GM18520 (cell line): ENCODE results near the gene SDC3.

Experiments used
- ATAC-seq: cut with Tn5 transposase; IDR thresholded peaks from one replicate; pipeline ENCODE4 v1.9.1; 2021; ENCODE audit not compliant: unreplicated experiment

The SDC3 gene

GRCh38 chr1:30855686-30856259 is 52.8 kb downstream of the SDC3 start:
- ATAC-seq = no peak

GRCh38 chr1:30853350-30853749 is 55.2 kb downstream of the SDC3 start:
- ATAC-seq = no peak

DNA sequence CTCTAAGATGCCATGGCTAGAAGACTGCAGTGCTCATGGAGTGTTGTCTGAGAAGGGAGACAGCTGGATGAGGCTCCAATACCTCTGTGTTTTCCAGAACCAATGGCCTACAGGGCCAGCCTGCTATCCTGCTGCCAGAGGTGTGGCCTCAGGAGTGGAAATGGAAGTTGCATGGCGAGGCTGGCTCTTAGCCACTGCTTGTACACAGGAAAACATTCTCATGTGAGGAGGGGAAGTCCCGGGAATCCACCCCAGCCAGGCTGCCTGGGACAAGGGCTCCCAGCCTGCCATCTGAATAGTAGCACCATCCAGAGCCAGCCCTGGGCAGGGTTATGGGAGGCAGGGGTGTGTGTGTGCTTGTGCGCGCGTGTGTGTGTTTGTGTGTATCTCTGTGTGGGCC is 56.5 kb downstream of the SDC3 start:
- no peak for ATAC-seq

- ATAC-seq = no peak
These were observed 57.3 kb downstream of the SDC3 start for GRCh38 chr1:30851286-30851685.

DNA sequence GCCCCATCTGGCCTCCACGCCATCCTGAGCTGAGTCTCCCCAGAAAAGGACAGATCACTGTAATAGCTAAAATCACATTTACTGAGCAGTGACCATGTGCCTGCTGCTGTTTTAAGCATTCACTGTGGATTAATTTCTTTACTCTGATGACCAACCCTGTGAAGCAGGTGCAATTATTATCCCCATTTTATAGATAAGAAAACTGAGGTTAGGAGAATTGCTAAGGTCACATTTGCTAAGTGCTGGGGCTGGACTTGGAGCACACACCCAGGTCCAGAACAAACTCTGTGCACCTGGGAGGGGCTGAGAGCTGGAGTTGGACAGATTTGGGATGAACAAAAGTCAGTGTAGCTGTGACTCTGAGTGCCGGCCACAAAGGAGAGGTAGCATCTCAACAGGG is 58.0 kb downstream of the SDC3 start:
- ATAC-seq = no peak

DNA sequence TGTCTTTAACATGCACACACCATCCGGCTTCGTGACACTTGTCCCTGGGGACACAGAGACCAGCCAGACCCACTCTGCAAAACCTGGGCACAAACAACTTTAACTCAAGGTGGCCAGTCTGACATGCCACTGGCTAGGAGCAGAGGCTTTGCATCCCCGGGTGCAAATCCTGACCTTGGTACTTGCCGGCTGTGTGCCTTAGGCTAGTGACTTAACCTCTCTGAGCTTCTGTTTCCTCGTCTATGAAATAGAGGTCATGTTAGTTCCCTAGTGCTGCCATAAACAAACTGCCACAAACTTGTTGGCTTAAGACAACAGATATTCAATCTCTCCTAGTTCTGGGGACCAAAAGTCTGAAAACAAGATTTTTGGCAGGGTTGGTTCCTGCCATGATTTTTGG is 60.4 kb downstream of the SDC3 start:
- no peak for ATAC-seq

GRCh38 chr1:30847358-30847972 is 61.1 kb downstream of the SDC3 start:
- ATAC-seq = no peak

GRCh38 chr1:30846587-30846986 is 62.0 kb downstream of the SDC3 start:
- ATAC-seq = no peak

GRCh38 chr1:30845904-30846290 is 62.7 kb downstream of the SDC3 start:
- ATAC-seq = no peak

DNA sequence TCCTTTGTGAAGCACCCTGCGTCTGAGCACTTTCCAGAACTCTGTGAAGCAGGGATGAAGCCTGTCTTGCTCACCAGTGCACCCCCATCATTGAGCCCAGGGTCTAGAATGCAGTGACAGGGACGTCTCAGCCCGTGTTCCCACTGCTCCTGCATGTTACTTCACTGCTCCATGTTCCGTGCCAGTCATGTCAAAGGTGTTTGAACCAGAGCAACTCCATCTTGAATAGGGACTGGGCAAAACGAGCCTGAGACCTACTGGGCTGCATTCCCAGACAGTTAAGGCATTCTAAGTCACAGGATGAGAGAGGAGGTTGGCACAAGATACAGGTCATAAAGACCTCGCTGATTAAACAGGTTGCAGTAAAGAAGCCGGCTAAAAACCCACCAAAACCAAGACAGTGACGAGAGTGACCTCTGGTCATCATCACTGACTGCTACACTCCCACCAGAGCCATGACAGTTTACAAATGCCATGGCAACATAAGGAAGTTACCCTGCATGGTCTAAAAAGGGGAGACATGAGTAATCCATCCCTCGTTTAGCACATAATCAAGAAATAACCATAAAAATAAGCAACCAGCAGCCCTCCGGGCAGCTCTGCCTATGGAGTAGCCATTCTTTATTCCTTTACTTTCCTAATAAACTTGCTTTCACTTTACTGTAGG is 63.2 kb downstream of the SDC3 start:
- no peak for ATAC-seq

GRCh38 chr1:30844631-30845030 is 63.9 kb downstream of the SDC3 start:
- no peak for ATAC-seq

GRCh38 chr1:30842697-30843354 is 65.7 kb downstream of the SDC3 start:
- ATAC-seq = no peak

- no peak for ATAC-seq
These were observed 67.5 kb downstream of the SDC3 start for GRCh38 chr1:30840904-30841598.

- no peak for ATAC-seq
These were observed 68.7 kb downstream of the SDC3 start for GRCh38 chr1:30839827-30840359.

DNA sequence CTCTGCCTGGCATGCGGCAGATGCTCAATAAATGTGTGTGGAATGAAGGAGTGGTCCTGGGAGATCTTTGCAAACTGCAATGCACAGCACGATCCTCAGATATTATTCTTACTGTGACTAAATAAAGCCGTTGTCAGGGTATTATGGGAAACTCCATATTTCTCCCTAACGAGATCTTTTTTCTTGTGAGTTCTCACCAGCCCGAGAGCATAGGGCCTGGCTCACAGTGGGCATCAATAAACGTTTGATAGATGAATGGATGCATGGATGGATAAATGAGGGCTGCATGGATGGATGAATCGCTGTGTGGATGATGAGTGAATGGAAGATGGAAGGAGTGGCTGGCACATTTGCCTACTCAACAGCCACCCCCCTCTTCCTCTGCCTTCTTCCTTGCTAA is 69.6 kb downstream of the SDC3 start:
- ATAC-seq = no peak

DNA sequence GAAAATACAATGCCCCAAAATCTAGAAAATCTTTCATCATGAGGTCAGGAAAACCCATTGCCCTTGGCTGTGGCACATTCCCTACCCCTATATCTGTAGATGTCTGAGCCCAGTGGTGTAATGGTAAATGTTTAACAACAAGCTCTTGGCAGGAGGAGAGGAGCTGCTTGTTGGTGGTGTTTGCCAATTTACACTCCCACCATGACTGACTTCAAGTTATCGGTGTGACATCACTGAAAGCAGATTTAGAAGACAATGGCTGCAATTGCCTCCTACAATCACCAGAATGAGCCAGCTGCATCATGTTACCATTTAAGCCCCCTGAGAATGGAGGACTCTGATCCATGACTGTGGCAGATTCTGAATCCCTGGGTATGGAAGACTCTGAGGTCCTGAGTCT is 70.9 kb downstream of the SDC3 start:
- no peak for ATAC-seq

GRCh38 chr1:30834253-30834652 is 74.3 kb downstream of the SDC3 start:
- no peak for ATAC-seq

DNA sequence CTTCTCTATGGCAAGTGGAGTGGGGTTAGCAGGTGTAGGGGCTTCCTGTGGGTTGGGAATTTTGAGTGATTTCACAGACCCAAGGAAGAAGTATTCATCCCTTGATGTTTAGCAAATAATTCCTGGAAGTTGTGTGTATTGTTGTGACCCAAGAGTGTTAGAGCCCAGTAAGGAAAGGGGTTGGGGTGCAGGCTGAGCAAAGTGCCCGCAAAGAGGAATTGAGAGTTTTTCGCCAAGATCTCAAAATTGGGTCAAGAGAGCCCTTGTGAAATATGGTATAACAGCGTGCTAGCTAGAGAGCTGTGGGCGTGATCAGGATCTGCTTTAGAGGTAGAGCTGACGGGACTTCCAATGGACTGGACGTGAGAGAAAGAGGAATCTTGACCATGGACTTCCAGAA is 78.0 kb downstream of the SDC3 start:
- no peak for ATAC-seq

- ATAC-seq = no peak
These were observed 78.7 kb downstream of the SDC3 start for GRCh38 chr1:30829889-30830288.

DNA sequence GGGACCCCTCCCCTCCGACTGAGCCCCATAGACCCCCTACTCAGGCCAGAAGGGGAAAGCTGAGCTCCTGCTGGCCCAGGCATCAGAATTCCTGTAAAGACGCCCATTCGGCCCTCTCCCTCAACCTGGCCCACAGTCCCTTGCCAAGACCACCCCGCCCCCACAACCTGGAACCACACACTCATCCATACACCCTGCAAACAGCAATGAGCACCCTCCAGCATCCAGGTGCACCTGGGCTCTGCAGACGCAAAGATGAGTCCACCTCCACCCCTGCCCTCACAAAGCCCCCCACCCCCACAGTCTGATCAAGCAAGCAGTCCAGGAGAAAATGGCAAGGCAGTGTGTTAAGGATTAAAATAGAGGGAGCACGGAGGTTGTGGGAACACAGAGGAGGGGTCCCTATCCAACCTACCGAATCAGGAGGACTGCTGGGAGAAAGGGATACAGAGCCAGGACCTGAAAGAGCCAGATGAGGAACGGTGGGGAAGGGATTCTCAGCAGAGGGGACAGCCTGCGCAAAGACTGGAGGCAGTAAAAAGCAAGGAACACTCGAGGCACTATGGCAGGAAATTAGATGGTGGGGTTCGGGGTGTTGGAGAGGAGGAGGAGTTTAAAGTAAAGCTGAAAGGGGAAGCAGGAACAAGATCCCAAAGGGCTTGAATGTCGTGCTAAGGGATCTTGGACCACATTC is 83.7 kb downstream of the SDC3 start:
- no peak for ATAC-seq
